UCSD-AML1 (cell line): ENCODE data around the gene RAB12.
"Not testable (repeated sequence)": the region's sequence is repeated elsewhere in the genome, so short reads cannot be mapped to it uniquely, and the experiment has no call there.

Source experiments
- DNase-seq: peaks from one replicate; lab custom pipeline; 2025; ENCODE audit not compliant: unreplicated experiment; lab: John Stamatoyannopoulos, UW

Gene RAB12, protein sequence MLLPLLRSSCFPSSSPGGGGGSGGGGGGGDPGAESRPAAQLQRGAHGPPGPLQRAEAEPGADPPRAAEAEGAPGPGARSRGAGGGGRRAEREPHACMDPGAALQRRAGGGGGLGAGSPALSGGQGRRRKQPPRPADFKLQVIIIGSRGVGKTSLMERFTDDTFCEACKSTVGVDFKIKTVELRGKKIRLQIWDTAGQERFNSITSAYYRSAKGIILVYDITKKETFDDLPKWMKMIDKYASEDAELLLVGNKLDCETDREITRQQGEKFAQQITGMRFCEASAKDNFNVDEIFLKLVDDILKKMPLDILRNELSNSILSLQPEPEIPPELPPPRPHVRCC

DNA sequence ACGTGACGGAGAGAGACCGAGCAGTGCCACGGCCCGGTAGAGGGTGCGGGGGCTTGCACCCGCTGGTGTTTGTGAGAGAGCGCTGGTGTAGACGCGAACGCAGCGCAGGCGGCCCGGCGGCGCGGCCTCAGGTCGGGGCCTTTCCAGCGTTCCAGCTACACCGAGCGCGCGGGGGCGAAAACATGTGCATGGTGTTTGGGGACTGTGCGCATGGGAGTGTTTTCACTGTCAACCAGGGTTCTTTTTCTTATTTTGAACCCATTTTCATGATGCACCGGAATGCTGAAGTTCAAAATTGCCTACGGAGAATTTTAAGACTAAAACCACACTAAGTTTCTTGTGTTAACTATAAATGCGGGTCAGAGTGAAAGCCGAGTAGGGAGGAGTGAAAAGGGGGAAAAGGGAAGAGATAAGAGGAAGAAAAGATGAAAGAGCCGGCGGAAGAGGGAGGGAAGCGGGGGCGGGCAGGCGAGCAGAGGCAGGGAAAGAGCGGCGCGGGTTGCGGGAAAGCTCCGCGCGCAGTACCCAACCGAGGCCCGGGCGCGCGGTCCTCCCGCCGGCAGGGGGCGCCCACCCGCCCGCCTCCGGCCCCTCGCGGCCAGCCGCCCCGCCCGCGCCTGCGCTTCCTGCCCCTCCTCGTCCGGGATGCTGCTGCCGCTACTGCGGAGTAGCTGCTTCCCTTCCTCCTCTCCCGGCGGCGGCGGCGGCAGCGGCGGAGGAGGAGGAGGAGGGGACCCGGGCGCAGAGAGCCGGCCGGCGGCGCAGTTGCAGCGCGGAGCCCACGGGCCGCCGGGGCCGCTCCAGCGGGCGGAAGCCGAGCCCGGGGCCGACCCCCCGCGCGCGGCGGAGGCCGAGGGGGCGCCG is at the start of gene RAB12:
TSS of gene RAB12 (plus strand) at position 643 of the 864 bp plus-strand sequence. CDS start at position 646, 3 bp downstream.
- DNase-seq = peak; percentile 87

DNA sequence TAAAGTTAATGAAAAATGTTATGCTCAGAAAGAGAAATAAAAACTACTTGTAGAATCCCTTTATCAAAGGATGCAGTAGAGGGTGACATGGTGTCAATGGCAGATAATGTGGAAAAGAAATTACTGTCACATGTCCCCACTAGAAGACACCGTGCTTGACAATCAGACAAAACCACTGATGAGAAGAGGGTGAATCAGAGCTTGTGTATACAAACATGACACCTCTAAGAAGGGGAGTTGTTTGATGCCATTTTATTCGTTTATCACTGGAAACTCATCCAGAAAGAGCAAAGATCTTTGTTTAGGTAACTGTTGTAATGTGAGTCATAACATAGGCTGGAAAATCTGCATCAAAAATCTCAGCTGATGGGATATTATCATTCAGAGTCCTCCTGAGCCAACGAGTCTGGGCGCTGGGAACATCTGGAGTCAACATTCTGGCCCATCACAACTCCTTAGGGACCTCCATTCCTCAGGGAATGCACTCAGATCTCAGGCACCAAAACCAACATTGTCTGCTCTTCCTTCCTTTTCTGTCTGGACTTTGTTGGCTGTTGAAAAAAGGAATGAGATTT is 49.5 kb upstream of the RAB12 start:
- DNase-seq = no peak

DNA sequence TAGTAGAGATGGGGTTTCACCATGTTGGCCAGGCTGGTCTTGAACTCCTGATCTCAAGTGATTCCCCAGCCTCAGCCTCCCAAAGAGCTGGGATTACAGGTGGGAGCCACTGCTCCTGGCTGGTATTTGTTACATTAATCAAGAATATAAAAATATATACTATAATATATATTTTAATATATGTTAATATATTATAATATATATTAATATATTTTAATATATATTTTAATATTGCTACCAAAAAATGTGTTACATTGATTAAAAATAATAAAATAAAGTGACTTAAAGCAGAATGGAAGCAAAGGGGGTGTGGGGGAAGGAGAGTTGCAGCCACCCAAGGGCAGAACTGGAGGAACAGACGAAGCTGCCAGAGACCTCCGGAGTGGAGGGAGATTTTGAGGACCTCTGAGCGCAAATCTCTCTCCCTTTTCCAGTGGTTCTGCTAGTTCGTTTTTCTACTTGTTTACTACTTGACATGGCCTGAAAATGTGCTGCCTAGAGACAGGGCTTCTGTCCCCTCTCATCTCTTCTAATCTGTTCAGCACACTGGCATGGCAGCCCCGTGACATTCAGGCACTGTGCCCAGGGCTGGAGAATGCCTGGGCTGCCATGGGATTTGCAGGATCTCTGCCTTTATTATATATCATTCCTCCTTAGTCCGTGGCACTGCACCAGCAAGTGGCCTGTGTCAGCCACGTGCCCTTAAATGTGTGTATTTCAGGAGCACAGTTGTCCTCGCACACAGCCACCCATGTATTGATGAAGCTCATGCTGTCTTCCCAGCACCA is 47.9 kb upstream of the RAB12 start:
- no peak for DNase-seq

DNA sequence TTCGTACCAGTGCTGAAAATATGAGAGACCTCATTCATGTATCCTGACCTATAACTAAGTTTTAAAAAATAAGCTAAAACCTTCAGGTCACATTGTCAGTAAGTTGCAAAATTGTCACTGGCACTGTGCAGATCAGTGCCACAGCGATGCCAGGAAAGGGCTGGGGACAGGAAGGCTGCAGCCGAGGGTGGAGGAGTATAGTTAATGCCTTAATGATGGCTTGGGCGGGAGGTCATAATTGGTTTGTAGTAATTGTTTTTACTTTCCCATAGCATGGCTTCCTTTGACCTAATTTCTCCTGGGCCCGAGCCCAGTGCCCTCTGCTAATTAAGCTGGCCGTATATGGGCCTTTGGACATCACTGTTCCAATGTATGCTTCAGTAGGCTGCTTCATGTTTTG is 47.2 kb upstream of the RAB12 start:
- no peak for DNase-seq

DNA sequence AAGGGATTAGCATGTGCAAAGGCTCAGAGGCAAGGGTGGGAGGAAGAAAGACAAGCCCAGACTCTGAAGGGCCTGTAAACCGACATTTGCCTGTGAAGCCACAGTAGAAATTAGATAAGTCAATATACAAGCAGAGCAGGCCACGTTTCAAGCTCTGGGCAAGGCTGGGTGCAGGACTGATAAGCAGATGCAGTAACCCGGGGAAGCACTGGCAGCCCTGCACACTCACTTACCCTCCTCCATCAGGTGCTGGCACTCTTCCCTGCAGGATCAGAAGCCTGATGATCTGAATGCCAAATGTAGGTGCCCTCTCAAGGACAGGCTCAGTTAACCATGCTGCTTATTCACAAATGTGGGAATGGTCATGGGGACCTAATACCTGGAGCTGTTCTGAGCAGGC is 46.3 kb upstream of the RAB12 start:
- DNase-seq = no peak

DNA sequence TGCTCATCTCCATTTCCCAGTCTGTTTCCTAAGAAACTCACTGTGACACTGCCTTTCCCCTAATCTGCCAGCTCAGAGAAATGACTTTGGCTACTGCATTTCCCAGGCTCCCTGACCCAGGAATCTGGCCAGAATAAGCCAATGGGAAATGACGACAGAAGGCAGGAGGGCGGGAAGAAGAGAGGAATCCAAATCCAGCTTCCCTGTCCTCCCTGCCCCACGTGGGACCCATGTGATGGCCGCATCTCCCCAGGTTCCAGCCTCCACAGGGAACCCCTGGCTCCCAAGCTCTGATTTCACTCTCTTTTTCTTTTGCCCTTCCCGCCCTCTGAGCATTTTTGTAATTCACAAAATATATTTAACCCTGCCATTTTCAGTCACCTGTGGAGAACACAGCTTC is 37.8 kb upstream of the RAB12 start:
- DNase-seq = no peak

DNA sequence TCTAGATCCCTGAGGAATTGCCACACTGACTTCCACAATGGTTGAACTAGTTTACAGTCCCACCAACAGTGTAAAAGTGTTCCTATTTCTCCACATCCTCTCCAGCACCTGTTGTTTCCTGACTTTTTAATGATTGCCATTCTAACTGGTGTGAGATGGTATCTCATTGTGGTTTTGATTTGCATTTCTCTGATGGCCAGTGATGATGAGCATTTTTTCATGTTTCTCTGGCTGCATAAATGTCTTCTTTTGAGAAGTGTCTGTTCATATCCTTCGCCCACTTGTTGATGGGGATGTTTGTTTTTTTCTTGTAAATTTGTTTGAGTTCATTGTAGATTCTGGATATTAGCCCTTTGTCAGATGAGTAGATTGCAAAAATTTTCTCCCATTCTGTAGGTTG is 35.5 kb upstream of the RAB12 start:
- not testable (repeated sequence) for DNase-seq

DNA sequence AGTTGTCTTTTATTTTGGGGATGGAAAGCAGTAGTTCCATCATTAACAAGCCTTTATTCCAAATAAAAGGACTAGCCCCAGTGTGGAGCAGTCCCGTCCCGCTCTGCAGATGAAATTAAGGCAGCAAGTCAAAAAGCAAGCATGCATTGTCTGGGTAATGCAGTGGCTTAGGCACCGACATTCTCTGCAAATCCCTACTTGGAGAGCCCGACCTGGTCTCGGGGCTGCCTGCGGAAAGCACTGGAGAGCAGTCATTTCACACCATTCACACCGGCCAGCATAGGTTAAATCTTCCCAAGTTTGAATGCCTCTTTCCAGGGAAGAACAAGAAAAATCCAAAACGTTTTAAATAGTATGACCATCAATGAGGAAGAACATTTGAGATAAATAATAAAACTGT is 24.4 kb upstream of the RAB12 start:
- no peak for DNase-seq

DNA sequence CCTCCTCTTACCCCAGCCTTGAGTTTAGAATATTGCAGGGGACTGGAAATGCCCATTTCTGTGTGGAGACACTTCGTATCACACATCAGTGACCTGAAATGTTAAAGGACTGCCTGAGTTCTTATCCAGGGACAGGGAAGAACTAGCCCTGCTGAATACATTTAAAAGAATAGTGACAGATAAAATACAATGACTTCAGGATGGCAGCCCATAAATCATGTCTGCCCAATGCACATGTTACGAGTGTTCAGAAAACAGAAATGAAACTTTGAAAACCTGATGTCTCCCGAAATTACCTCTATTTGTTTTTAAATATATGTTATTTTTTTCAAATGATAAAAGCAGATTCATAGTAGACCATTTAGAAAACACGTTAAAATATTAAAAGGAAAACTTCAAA is 22.3 kb upstream of the RAB12 start:
- DNase-seq = no peak

DNA sequence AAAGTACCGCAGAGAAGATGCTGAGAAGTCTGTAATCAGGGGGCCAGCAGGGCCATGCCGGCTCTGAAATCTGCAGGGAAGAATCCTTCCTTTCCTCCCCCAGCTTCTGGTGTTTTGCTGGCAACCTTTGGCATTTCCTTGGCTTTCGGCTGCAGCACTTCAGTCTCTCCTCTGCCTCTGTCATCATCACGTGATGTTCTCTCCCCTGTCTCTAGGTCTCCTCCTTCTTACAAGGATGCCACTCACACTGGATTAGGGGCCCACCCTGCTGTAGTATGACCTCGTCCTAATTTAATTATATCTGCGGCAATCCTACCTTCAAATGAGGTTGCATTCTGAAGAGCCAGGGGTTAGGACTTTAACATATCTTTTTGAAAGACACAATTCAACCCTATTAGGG is 13.8 kb upstream of the RAB12 start:
- no peak for DNase-seq

DNA sequence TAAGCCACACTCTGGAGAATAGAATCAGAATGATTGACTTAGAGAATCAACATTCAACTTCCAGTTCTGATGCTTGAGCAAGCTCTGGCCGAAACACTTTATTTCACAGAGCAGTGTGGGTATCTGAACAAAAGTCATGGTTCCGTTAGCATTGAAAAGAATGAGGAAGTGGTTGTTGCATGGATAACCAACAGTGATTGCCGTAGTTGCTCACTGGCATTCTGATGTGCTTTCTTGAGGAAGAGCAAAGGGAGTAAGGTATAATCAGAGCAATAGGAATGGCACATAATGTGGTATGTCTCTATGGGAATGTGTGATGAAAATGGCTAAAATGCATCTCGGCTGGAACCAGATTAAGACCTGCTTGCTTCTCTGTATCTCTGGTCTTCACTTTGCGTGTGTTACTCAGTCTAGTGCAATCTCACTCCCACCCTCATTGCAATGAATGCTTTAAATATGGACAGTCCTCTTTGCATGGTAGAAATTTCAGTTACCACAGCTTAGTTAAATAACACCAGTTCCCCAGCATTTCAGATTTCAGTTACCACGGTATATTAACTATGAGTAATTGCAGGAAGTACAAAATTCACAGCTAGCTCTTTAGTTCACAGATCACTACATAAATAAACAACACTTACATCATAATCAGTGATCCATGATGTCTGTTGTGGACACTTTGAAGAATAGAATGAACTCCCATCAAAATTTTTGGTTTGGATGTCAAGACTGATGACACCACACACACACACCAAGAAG is 7.8 kb upstream of the RAB12 start:
- no peak for DNase-seq

DNA sequence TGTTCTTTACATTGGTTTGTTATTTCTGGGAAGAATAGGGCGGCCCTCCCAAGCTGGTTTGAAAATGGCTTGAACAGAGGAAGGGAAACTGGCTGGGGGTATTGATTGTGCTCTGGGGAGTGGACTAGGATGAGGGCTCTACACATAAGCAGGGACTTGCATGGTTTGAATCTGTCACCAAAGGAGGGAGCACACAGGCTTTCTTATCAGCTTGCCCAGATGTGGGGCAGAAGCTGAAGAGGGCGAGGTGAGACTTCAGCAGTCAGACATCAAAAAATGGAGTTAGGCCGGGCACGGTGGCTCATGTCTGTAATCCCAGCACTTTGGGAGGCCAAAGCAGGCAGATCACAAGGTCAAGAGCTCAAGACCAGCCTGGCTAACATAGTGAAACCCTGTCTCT is 7.2 kb upstream of the RAB12 start:
- no peak for DNase-seq

DNA sequence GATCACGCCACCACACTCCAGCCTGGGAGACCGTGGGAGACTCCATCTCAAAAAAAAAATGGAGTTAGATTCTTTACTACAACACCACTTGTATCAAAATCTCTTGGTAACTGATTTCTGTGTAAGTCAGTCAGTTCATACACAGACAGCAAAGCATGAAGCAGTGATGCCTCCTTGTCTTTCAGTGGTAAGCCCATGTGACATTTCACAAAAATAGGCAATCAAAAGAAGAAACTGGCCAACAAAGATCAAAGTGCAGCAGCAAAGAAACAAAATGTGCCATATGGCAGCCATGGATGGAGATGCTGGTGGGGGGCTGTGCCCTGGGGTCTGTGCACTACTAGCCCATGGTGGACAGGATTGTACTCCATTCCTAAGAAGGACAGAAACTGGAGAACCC is 6.7 kb upstream of the RAB12 start:
- DNase-seq = no peak

DNA sequence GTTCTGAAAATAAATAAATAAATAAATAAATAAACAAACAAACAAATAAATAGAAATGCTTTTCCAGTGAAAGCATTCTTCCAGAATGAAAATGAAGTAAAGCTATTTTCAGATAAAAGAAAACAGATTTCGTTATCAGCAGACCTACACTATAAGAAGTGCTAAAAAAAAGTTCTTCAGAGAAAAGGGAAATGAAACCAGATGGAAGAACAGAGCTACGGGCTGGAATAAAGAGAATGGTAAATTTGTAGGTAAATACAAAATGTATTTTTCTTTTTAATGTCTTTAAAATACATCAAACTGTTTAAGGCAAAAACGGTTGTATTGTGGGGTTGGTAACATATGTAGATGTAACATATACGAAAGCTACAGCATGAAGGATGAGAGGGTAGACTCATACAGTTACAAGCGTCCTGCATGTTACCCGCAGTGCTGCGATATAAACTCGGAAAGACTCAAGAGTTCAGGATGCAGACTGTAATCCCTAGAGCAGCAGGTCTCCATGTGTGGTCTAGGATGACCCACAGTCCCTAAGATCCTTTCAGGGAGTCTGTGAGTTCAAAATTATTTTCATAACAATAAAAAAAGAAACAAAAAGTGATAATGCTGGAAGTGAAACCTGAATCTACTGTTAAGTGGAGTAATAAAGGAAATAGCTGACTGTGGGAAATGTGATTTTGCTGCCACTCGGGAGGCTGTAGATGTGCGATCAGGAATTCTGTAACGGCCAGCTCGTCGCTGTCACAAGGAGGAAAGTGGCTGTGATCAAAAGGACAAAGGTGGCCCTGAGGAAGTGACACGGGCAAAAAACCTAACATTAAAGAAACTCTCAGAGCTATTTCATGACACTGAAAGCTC is 5.3 kb upstream of the RAB12 start:
- no peak for DNase-seq

DNA sequence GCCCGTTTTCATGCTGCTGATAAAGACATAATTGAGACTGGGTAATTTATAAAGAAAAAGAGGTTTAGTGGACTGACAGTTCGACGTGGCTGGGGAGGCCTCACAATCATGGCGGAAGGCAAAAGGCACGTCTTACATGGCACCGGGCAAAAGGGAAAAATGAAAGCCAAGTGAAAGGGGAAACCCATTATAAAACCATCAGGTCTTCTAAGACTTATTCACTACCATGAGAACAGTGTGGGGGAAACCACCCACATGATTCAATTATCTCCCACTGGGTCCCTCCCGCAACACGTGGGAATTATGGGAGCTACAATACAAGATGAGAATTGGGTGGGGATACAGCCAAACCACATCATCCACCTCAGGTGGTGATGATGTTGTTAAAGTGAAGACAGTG is 3.3 kb upstream of the RAB12 start:
- no peak for DNase-seq

DNA sequence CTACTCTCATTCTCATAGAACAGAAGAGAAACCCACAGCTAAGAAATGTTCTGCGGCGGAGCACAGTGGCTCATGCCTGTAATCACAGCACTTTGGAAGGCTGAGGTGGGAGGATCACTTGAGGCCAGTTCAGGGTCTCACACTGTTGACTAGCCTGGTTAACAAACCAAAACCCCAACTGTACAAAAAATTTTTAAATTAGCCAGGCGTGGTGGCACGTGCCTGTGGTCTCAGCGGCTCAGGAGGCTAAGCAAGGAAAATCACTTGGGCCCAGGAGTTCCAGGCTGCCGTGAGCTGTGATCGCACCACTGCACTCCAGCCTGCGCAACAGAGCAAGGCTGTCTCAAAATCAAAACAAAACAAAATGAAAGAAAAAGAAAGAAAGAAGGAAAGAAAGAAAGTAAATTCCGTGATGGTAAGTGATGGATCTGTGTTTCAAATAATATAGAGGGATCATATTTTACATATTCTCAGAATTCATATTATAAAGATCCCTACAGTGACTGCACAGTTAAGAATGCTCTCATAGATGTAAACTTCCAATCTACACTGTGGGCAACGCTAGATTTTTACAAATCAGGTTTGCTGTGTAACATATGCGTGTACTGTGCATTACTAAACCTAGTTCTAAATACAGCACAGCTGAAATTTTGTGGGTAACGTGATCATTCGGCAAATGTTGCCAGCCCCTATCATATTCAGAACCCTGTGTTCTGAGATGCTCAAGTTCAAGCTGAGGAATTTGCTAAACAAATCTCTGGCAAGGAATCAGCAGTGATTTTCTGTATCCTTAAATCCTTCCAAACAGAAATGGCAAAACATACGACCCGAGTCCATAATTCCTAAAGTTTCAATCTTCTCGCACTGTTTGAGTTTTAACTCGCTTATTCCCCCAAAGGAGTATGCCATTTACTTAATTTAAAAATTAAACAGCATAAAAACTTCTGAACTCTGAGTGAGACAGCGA is 1.2 kb upstream of the RAB12 start:
- no peak for DNase-seq

DNA sequence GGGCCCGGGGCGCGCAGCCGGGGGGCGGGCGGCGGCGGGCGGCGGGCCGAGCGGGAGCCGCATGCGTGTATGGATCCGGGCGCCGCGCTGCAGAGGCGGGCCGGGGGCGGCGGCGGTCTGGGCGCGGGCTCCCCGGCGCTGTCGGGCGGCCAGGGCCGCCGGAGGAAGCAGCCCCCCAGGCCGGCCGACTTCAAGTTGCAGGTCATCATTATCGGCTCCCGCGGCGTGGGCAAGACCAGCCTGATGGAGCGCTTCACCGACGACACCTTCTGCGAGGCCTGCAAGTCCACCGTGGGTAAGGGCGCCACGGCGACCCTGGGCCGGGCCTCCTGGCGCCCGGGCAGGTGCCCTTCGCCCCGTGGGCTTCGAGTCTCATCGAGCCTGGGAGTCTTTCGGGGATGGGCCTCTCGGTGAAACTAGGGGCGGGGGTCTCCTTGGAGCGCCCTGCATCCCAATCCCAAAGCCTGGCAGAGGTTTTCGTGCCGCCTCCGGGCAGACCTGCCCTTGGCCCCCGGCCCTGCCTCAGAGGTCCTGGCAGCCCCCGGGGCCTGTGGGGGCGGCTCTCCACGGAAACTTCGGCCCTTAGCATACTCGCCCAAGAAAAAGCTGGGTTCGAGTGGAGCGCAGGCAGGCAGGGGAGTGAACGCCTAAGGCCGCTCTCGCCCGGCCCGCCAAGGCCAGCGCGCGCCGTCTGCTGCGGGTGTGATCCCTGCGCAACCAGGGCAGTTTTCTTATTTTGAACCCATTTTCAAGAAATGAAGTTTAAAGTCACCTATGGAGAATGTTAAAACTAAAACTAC is 622 bp downstream of the RAB12 start:
- DNase-seq = no peak

DNA sequence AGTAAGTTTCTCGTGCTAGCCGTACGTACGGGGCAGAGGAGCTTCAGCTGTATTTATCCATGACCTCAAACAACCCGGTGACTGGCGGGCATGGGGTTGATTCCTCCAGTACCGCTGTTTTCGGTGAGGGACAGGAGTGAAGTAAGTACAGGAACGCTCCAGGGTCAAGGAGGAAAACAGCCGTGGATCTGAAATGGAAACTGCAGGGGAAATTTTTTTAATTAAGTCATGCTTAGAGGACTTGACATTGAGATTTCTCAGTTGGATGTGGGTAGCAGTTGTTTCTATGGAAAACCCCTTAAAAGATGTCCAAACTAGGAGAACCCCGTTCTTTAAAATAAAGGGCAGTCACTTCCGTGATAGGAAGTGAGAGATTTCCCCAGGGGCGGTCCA is 1.2 kb downstream of the RAB12 start:
- DNase-seq = no peak
